ENCODE measurements around the gene MDH1B. TPM values are rescaled to one million over a fixed set of nuclear protein-coding genes. Genes with fewer than 3 reads are reported as not detected.

Gene MDH1B
- total RNA-seq, 1 donor from 2014 or later = 0.98 TPM

- Mint-ChIP-seq H3K36me3 (ENCODE audit: unreplicated experiment) (no peaks in the 10 kb centered on the region), H3K4me1 (ENCODE audit: low read depth, unreplicated experiment) (peaks cover 2% of the 10 kb centered on the region), H3K27me3 (ENCODE audit: unreplicated experiment) (peaks cover 2% of the 10 kb centered on the region), H3K27ac (ENCODE audit: unreplicated experiment) (no peak overlapping the region), H3K9me3 (ENCODE audit: unreplicated experiment) (no peaks in the 10 kb centered on the region), H3K4me3 (ENCODE audit: unreplicated experiment) (no peak overlapping the region)
- no peak for DNase-seq
- no peak for TF ChIP-seq CTCF (IDR thresholded peaks at IDR 0.05; ENCODE audit: partially characterized antibody, unreplicated experiment)
These were observed 28.2 kb downstream of the MDH1B start for GRCh38 chr2:206736935-206737334.

GRCh38 chr2:206733341-206733740 is 31.8 kb downstream of the MDH1B start:
- H3K4me1 Mint-ChIP-seq (ENCODE audit: low read depth, unreplicated experiment) = no peaks in the 10 kb centered on the region
- DNase-seq = no peak
- no peak overlapping the region for H3K27ac Mint-ChIP-seq (ENCODE audit: unreplicated experiment)
- no peaks in the 10 kb centered on the region for H3K36me3 Mint-ChIP-seq (ENCODE audit: unreplicated experiment)
- no peaks in the 10 kb centered on the region for H3K27me3 Mint-ChIP-seq (ENCODE audit: unreplicated experiment)
- H3K9me3 Mint-ChIP-seq (ENCODE audit: unreplicated experiment) = no peaks in the 10 kb centered on the region
- no peak overlapping the region for H3K4me3 Mint-ChIP-seq (ENCODE audit: unreplicated experiment)
- no peak for TF ChIP-seq CTCF (IDR thresholded peaks at IDR 0.05; ENCODE audit: partially characterized antibody, unreplicated experiment)

- TF ChIP-seq CTCF (IDR thresholded peaks at IDR 0.05; ENCODE audit: partially characterized antibody, unreplicated experiment) = no peak
- peaks cover 4% of the 10 kb centered on the region for H3K27me3 Mint-ChIP-seq (ENCODE audit: unreplicated experiment)
- H3K4me1 Mint-ChIP-seq (ENCODE audit: low read depth, unreplicated experiment) = no peaks in the 10 kb centered on the region
- DNase-seq = no peak
- H3K36me3 Mint-ChIP-seq (ENCODE audit: unreplicated experiment) = no peaks in the 10 kb centered on the region
- H3K4me3 Mint-ChIP-seq (ENCODE audit: unreplicated experiment) = no peak overlapping the region
- no peaks in the 10 kb centered on the region for H3K9me3 Mint-ChIP-seq (ENCODE audit: unreplicated experiment)
- no peak overlapping the region for H3K27ac Mint-ChIP-seq (ENCODE audit: unreplicated experiment)
These were observed 36.6 kb downstream of the MDH1B start for GRCh38 chr2:206728277-206729199.

- Mint-ChIP-seq H3K27ac (ENCODE audit: unreplicated experiment) (no peak overlapping the region), H3K4me1 (ENCODE audit: low read depth, unreplicated experiment) (no peaks in the 10 kb centered on the region), H3K36me3 (ENCODE audit: unreplicated experiment) (no peaks in the 10 kb centered on the region), H3K27me3 (ENCODE audit: unreplicated experiment) (peaks cover 4% of the 10 kb centered on the region), H3K9me3 (ENCODE audit: unreplicated experiment) (no peaks in the 10 kb centered on the region), H3K4me3 (ENCODE audit: unreplicated experiment) (no peak overlapping the region)
- no peak for DNase-seq
- no peak for TF ChIP-seq CTCF (IDR thresholded peaks at IDR 0.05; ENCODE audit: partially characterized antibody, unreplicated experiment)
These were observed 37.8 kb downstream of the MDH1B start for GRCh38 chr2:206727287-206727686.

GRCh38 chr2:206723288-206723687 is 41.8 kb downstream of the MDH1B start:
- Mint-ChIP-seq H3K4me3 (ENCODE audit: unreplicated experiment) (no peak overlapping the region), H3K9me3 (ENCODE audit: unreplicated experiment) (no peaks in the 10 kb centered on the region), H3K36me3 (ENCODE audit: unreplicated experiment) (no peaks in the 10 kb centered on the region), H3K4me1 (ENCODE audit: low read depth, unreplicated experiment) (no peaks in the 10 kb centered on the region), H3K27me3 (ENCODE audit: unreplicated experiment) (peaks cover 4% of the 10 kb centered on the region), H3K27ac (ENCODE audit: unreplicated experiment) (no peak overlapping the region)
- DNase-seq = no peak
- no peak for TF ChIP-seq CTCF (IDR thresholded peaks at IDR 0.05; ENCODE audit: partially characterized antibody, unreplicated experiment)
